ENCODE measurements around the gene TUBB3.

Gene TUBB3

GRCh38 chr16:89893642-89894548 is 29.2 kb upstream of the TUBB3 start:
- H3K36me3 ChIP-seq (ENCODE audit: control insufficient read depth in 4 of 4, insufficient read depth in 4 of 4, low read length in 3 of 4): peaks cover 20 to 89% (median 61%) of the 10 kb centered on the region in 4 experiments
- POLR2A ChIA-PET: interaction anchor here (1.4 kb wide), 1 partner anchor 20 kb away, joined by 5 read pairs; the partner anchor contains the start of gene TCF25
- CTCF ChIA-PET: interaction anchor here (1.0 to 1.8 kb wide), 2 partner anchors 12 kb away, joined by 3 to 5 read pairs; no protein-coding TSS in a partner anchor
- H3K4me3 ChIP-seq (ENCODE audit: control insufficient read depth in 1 of 7, extremely low read depth in 1 of 7, insufficient read depth in 4 of 7, low read depth in 2 of 7, low read length in 6 of 7): no peak overlapping the region
- no peaks in the 10 kb centered on the region for H3K27me3 ChIP-seq (replicated peaks in 2 of 5; ENCODE audit: control insufficient read depth in 4 of 5, insufficient read depth in 5 of 5, low read length in 4 of 5)
- no peak for DNase-seq
- H3K9me3 ChIP-seq (ENCODE audit: control extremely low read depth in 1 of 5, control insufficient read depth in 4 of 5, insufficient read depth in 2 of 5, low read depth in 1 of 5, low read length in 4 of 5): no peaks in the 10 kb centered on the region
- WGBS (ENCODE audit: insufficient coverage): 98% methylated on average over 31 of the region's 45 CpGs
- H3K4me1 ChIP-seq (ENCODE audit: control extremely low read depth in 1 of 4, control insufficient read depth in 4 of 4, insufficient read depth in 4 of 4, low read length in 3 of 4): no peaks in the 10 kb centered on the region
- no peak overlapping the region for H3K27ac ChIP-seq (ENCODE audit: insufficient read depth in 1 of 2, low read depth in 1 of 2, low read length in 2 of 2, poor library complexity in 1 of 2, severe bottlenecking in 2 of 2)

GRCh38 chr16:89895482-89896250 is 27.5 kb upstream of the TUBB3 start:
- H3K4me3 ChIP-seq (ENCODE audit: control insufficient read depth in 1 of 7, extremely low read depth in 1 of 7, insufficient read depth in 4 of 7, low read depth in 2 of 7, low read length in 6 of 7): no peak overlapping the region
- H3K9me3 ChIP-seq (ENCODE audit: control extremely low read depth in 1 of 5, control insufficient read depth in 4 of 5, insufficient read depth in 2 of 5, low read depth in 1 of 5, low read length in 4 of 5): no peaks in the 10 kb centered on the region
- WGBS (ENCODE audit: insufficient coverage): 99% methylated on average over 24 of the region's 26 CpGs
- H3K27me3 ChIP-seq (replicated peaks in 2 of 5; ENCODE audit: control insufficient read depth in 4 of 5, insufficient read depth in 5 of 5, low read length in 4 of 5): no peaks in the 10 kb centered on the region
- CTCF ChIA-PET: interaction anchor here (0.7 to 1.8 kb wide), 3 partner anchors 12 to 15 kb away, joined by 3 to 5 read pairs (median 5); no protein-coding TSS in a partner anchor
- POLR2A ChIA-PET: no interaction called here
- H3K4me1 ChIP-seq (ENCODE audit: control extremely low read depth in 1 of 4, control insufficient read depth in 4 of 4, insufficient read depth in 4 of 4, low read length in 3 of 4): no peaks in the 10 kb centered on the region
- no peak overlapping the region for H3K27ac ChIP-seq (ENCODE audit: insufficient read depth in 1 of 2, low read depth in 1 of 2, low read length in 2 of 2, poor library complexity in 1 of 2, severe bottlenecking in 2 of 2)
- DNase-seq: no peak
- H3K36me3 ChIP-seq (ENCODE audit: control insufficient read depth in 4 of 4, insufficient read depth in 4 of 4, low read length in 3 of 4): peaks cover 26 to 90% (median 73%) of the 10 kb centered on the region in 4 experiments

GRCh38 chr16:89897204-89897603 is 25.9 kb upstream of the TUBB3 start:
- Histone ChIP-seq H3K27ac (ENCODE audit: insufficient read depth in 1 of 2, low read depth in 1 of 2, low read length in 2 of 2, poor library complexity in 1 of 2, severe bottlenecking in 2 of 2) (no peak overlapping the region), H3K4me3 (ENCODE audit: control insufficient read depth in 1 of 7, extremely low read depth in 1 of 7, insufficient read depth in 4 of 7, low read depth in 2 of 7, low read length in 6 of 7) (no peak overlapping the region), H3K4me1 (ENCODE audit: control extremely low read depth in 1 of 4, control insufficient read depth in 4 of 4, insufficient read depth in 4 of 4, low read length in 3 of 4) (no peaks in the 10 kb centered on the region), H3K9me3 (ENCODE audit: control extremely low read depth in 1 of 5, control insufficient read depth in 4 of 5, insufficient read depth in 2 of 5, low read depth in 1 of 5, low read length in 4 of 5) (no peaks in the 10 kb centered on the region), H3K27me3 (replicated peaks in 2 of 5; ENCODE audit: control insufficient read depth in 4 of 5, insufficient read depth in 5 of 5, low read length in 4 of 5) (no peaks in the 10 kb centered on the region), H3K36me3 (ENCODE audit: control insufficient read depth in 4 of 4, insufficient read depth in 4 of 4, low read length in 3 of 4) (peaks cover 27 to 81% (median 61%) of the 10 kb centered on the region in 4 experiments)
- no peak for DNase-seq
- POLR2A ChIA-PET: no interaction called here
- 100% methylated on average over 7 of the region's 11 CpGs for WGBS (ENCODE audit: insufficient coverage)
- CTCF ChIA-PET: interaction anchor here (1.7 kb wide), 1 partner anchor 13 kb away, joined by 5 read pairs; no protein-coding TSS in a partner anchor

GRCh38 chr16:89898201-89898967 is 24.8 kb upstream of the TUBB3 start:
- ChIA-PET POLR2A (no interaction called here), CTCF (interaction anchor here (1.5 to 1.8 kb wide), 2 partner anchors 10 to 39 kb away, joined by 3 to 11 read pairs; no protein-coding TSS in a partner anchor)
- WGBS (ENCODE audit: insufficient coverage): 98% methylated on average over 30 of the region's 36 CpGs
- Histone ChIP-seq H3K27ac (ENCODE audit: insufficient read depth in 1 of 2, low read depth in 1 of 2, low read length in 2 of 2, poor library complexity in 1 of 2, severe bottlenecking in 2 of 2) (no peak overlapping the region), H3K36me3 (ENCODE audit: control insufficient read depth in 4 of 4, insufficient read depth in 4 of 4, low read length in 3 of 4) (peaks cover 24 to 78% (median 53%) of the 10 kb centered on the region in 4 experiments), H3K27me3 (replicated peaks in 2 of 5; ENCODE audit: control insufficient read depth in 4 of 5, insufficient read depth in 5 of 5, low read length in 4 of 5) (no peaks in the 10 kb centered on the region), H3K9me3 (ENCODE audit: control extremely low read depth in 1 of 5, control insufficient read depth in 4 of 5, insufficient read depth in 2 of 5, low read depth in 1 of 5, low read length in 4 of 5) (no peaks in the 10 kb centered on the region), H3K4me3 (ENCODE audit: control insufficient read depth in 1 of 7, extremely low read depth in 1 of 7, insufficient read depth in 4 of 7, low read depth in 2 of 7, low read length in 6 of 7) (no peak overlapping the region), H3K4me1 (ENCODE audit: control extremely low read depth in 1 of 4, control insufficient read depth in 4 of 4, insufficient read depth in 4 of 4, low read length in 3 of 4) (no peaks in the 10 kb centered on the region)
- no peak for DNase-seq

GRCh38 chr16:89899879-89900481 is 23.2 kb upstream of the TUBB3 start:
- WGBS (ENCODE audit: insufficient coverage): 97% methylated on average over 20 of the region's 20 CpGs
- Histone ChIP-seq H3K9me3 (ENCODE audit: control extremely low read depth in 1 of 5, control insufficient read depth in 4 of 5, insufficient read depth in 2 of 5, low read depth in 1 of 5, low read length in 4 of 5) (no peaks in the 10 kb centered on the region), H3K27me3 (replicated peaks in 2 of 5; ENCODE audit: control insufficient read depth in 4 of 5, insufficient read depth in 5 of 5, low read length in 4 of 5) (no peaks in the 10 kb centered on the region), H3K4me1 (ENCODE audit: control extremely low read depth in 1 of 4, control insufficient read depth in 4 of 4, insufficient read depth in 4 of 4, low read length in 3 of 4) (no peaks in the 10 kb centered on the region), H3K27ac (ENCODE audit: insufficient read depth in 1 of 2, low read depth in 1 of 2, low read length in 2 of 2, poor library complexity in 1 of 2, severe bottlenecking in 2 of 2) (no peak overlapping the region), H3K4me3 (ENCODE audit: control insufficient read depth in 1 of 7, extremely low read depth in 1 of 7, insufficient read depth in 4 of 7, low read depth in 2 of 7, low read length in 6 of 7) (no peak overlapping the region), H3K36me3 (ENCODE audit: control insufficient read depth in 4 of 4, insufficient read depth in 4 of 4, low read length in 3 of 4) (peaks cover 23 to 79% (median 54%) of the 10 kb centered on the region in 4 experiments)
- ChIA-PET CTCF (interaction anchor here (1.1 to 1.9 kb wide), 3 partner anchors 10 to 40 kb away, joined by 3 to 7 read pairs (median 3); partner anchors contain the start of gene MC1R), POLR2A (no interaction called here)
- no peak for DNase-seq

GRCh38 chr16:89900885-89901284 is 22.3 kb upstream of the TUBB3 start:
- DNase-seq: no peak
- ChIA-PET POLR2A (no interaction called here), CTCF (interaction anchor here (1.9 kb wide), 1 partner anchor 9 kb away, joined by 7 read pairs; no protein-coding TSS in a partner anchor)
- Histone ChIP-seq H3K27me3 (replicated peaks in 2 of 5; ENCODE audit: control insufficient read depth in 4 of 5, insufficient read depth in 5 of 5, low read length in 4 of 5) (no peaks in the 10 kb centered on the region), H3K36me3 (ENCODE audit: control insufficient read depth in 4 of 4, insufficient read depth in 4 of 4, low read length in 3 of 4) (peaks cover 18 to 81% (median 53%) of the 10 kb centered on the region in 4 experiments), H3K9me3 (ENCODE audit: control extremely low read depth in 1 of 5, control insufficient read depth in 4 of 5, insufficient read depth in 2 of 5, low read depth in 1 of 5, low read length in 4 of 5) (no peaks in the 10 kb centered on the region), H3K4me1 (ENCODE audit: control extremely low read depth in 1 of 4, control insufficient read depth in 4 of 4, insufficient read depth in 4 of 4, low read length in 3 of 4) (no peaks in the 10 kb centered on the region), H3K27ac (ENCODE audit: insufficient read depth in 1 of 2, low read depth in 1 of 2, low read length in 2 of 2, poor library complexity in 1 of 2, severe bottlenecking in 2 of 2) (no peak overlapping the region), H3K4me3 (ENCODE audit: control insufficient read depth in 1 of 7, extremely low read depth in 1 of 7, insufficient read depth in 4 of 7, low read depth in 2 of 7, low read length in 6 of 7) (no peak overlapping the region)
- WGBS (ENCODE audit: insufficient coverage): 99% methylated on average over 16 of the region's 17 CpGs
